ENCODE data around the gene SART3.

- TF ChIP-seq HNF4A (conservative IDR thresholded peaks at IDR 0.05): no peak
- TF ChIP-seq, protein P1, sequence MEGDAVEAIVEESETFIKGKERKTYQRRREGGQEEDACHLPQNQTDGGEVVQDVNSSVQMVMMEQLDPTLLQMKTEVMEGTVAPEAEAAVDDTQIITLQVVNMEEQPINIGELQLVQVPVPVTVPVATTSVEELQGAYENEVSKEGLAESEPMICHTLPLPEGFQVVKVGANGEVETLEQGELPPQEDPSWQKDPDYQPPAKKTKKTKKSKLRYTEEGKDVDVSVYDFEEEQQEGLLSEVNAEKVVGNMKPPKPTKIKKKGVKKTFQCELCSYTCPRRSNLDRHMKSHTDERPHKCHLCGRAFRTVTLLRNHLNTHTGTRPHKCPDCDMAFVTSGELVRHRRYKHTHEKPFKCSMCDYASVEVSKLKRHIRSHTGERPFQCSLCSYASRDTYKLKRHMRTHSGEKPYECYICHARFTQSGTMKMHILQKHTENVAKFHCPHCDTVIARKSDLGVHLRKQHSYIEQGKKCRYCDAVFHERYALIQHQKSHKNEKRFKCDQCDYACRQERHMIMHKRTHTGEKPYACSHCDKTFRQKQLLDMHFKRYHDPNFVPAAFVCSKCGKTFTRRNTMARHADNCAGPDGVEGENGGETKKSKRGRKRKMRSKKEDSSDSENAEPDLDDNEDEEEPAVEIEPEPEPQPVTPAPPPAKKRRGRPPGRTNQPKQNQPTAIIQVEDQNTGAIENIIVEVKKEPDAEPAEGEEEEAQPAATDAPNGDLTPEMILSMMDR (IDR thresholded peaks at IDR 0.05; ENCODE audit: low read depth, low read length, missing input control): no peak
- no peak for TF ChIP-seq JUND (IDR thresholded peaks at IDR 0.05)
- no peak for TF ChIP-seq MAX (IDR thresholded peaks at IDR 0.05)
- TF ChIP-seq RXRA (IDR thresholded peaks at IDR 0.05): no peak
- TF ChIP-seq SP1 (IDR thresholded peaks at IDR 0.05): no peak
- TF ChIP-seq, protein P2, sequence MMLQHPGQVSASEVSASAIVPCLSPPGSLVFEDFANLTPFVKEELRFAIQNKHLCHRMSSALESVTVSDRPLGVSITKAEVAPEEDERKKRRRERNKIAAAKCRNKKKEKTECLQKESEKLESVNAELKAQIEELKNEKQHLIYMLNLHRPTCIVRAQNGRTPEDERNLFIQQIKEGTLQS (IDR thresholded peaks at IDR 0.05): no peak
- TF ChIP-seq, protein P3, sequence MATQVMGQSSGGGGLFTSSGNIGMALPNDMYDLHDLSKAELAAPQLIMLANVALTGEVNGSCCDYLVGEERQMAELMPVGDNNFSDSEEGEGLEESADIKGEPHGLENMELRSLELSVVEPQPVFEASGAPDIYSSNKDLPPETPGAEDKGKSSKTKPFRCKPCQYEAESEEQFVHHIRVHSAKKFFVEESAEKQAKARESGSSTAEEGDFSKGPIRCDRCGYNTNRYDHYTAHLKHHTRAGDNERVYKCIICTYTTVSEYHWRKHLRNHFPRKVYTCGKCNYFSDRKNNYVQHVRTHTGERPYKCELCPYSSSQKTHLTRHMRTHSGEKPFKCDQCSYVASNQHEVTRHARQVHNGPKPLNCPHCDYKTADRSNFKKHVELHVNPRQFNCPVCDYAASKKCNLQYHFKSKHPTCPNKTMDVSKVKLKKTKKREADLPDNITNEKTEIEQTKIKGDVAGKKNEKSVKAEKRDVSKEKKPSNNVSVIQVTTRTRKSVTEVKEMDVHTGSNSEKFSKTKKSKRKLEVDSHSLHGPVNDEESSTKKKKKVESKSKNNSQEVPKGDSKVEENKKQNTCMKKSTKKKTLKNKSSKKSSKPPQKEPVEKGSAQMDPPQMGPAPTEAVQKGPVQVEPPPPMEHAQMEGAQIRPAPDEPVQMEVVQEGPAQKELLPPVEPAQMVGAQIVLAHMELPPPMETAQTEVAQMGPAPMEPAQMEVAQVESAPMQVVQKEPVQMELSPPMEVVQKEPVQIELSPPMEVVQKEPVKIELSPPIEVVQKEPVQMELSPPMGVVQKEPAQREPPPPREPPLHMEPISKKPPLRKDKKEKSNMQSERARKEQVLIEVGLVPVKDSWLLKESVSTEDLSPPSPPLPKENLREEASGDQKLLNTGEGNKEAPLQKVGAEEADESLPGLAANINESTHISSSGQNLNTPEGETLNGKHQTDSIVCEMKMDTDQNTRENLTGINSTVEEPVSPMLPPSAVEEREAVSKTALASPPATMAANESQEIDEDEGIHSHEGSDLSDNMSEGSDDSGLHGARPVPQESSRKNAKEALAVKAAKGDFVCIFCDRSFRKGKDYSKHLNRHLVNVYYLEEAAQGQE (IDR thresholded peaks at IDR 0.05): no peak
- TF ChIP-seq GABPA (IDR thresholded peaks at IDR 0.05 in 1 of 2, conservative IDR thresholded peaks at IDR 0.05 in 1 of 2): no peak
- TF ChIP-seq RAD21 (IDR thresholded peaks at IDR 0.05): no peak
- no peak for TF ChIP-seq YY1 (IDR thresholded peaks at IDR 0.05)
Observed at GRCh38 chr12:108585864-108586263, 24.9 kb upstream of the SART3 start.

Data from liver (tissue), 3 donors.